ENCODE results near the gene ATAD3C. TPM values are rescaled to one million over a fixed set of nuclear protein-coding genes. Genes with fewer than 3 reads are reported as not detected.
A peak's percentile ranks its signal among the peaks of the same experiment; 100 is the strongest.

ATAD3C gene
- total RNA-seq, 1 experiment from 2014 or later, result 2.0 TPM

GRCh38 chr1:1421147-1421906 is 28.2 kb upstream of the ATAD3C start, which contains the start of gene ANKRD65:
TSS of gene ANKRD65 (minus strand) at chr1:1421276. CDS start at chr1:1421005, 271 bp downstream.
- Mint-ChIP-seq H3K27me3 (ENCODE audit: insufficient read depth, unreplicated experiment) (no peaks in the 10 kb centered on the region), H3K36me3 (ENCODE audit: insufficient read depth, unreplicated experiment) (no peaks in the 10 kb centered on the region), H3K27ac (ENCODE audit: low read depth, unreplicated experiment) (no peak within 1 kb of the TSS), H3K9me3 (ENCODE audit: unreplicated experiment) (no peaks in the 10 kb centered on the region), H3K4me3 (ENCODE audit: unreplicated experiment) (no peak within 1 kb of the TSS), H3K4me1 (ENCODE audit: insufficient read depth, unreplicated experiment) (no peaks in the 10 kb centered on the region)
- ChIA-PET CTCF (no interaction called here), POLR2A (interaction anchor here (0.7 to 1.0 kb wide), 2 partner anchors 14 to 50 kb away, joined by 3 to 9 read pairs; partner anchors contain the start of gene MRPL20)
- BruUV-seq (replicated peaks), result no TSS peak
- TF ChIP-seq CTCF (IDR thresholded peaks at IDR 0.05; ENCODE audit: unreplicated experiment), result no peak
- peak; percentile 54 for DNase-seq (ENCODE audit: unreplicated experiment)
- intact Hi-C loops (cut with micrococcal nuclease), result no loop called here

DNA sequence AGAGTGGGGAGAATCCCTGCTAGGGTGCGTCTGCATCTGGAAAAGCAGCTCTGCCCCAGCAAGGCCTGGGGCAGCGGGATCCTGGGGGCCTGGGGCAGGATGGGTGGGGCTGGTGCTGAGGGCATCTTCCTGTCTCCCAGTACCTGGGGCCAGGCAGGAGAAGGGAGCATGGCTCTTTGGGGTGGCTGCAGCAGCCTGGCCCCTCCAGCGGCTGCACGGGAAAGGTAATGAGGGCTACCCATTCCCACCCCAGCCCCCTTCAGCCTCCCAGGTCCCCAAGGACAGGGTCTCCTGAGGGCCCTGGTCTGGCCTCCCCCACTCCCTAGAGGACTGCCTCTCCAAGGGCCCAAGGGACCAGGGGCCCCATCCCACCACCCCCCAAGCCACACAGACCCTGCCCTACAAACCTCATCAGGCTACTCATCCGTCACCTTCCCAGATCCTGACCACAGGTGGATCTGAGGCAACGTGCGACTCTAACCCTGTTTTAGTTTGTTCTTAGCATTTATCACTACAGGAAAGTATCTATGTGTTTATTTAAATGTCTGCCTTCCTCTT is 27.5 kb upstream of the ATAD3C start:
- no peak overlapping the region for H3K4me3 Mint-ChIP-seq (ENCODE audit: unreplicated experiment)
- POLR2A ChIA-PET, result no interaction called here
- no TSS peak for BruUV-seq (replicated peaks)

DNA sequence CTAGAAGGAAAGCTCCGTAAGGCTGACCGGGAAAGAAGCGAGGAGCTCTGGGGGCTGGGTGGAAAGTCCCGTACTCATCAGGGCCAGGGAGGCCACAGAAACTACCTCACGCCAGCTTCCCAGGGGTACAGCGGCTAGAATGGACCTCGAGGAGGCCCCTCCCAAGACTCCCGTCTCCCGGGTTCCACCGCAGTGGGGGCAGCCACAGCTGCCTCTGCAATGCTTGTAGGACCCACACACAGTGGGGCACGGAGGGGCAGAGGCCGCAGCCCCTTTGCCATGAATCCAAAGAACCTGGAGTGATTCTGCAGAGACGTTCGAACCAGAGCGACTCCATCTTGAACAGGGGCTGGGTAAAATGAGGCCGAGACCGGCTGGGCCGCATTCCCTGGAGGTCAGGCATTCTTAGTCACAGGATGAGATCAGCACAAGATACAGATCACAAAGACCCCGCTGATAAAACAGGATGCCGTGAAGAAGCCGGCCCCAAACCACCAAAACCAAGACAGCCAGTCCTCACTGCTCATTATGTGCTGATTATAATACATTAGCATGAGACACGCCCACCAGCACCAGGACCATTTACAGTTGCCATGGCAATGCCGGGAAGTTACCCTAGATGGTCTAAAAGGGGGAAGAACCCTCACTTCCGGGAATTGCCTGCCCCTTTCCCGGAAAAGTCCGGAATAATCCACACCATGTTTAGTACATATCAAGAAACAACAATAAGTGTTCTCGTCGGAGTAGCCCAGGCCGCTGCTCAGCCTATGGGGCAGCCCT is 26.8 kb upstream of the ATAD3C start:
- no peak for DNase-seq (ENCODE audit: unreplicated experiment)
- no TSS peak for BruUV-seq (replicated peaks)
- Mint-ChIP-seq H3K4me3 (ENCODE audit: unreplicated experiment) (no peak overlapping the region), H3K27me3 (ENCODE audit: insufficient read depth, unreplicated experiment) (no peaks in the 10 kb centered on the region), H3K4me1 (ENCODE audit: insufficient read depth, unreplicated experiment) (no peaks in the 10 kb centered on the region), H3K36me3 (ENCODE audit: insufficient read depth, unreplicated experiment) (no peaks in the 10 kb centered on the region), H3K27ac (ENCODE audit: low read depth, unreplicated experiment) (no peak overlapping the region), H3K9me3 (ENCODE audit: unreplicated experiment) (no peaks in the 10 kb centered on the region)
- ChIA-PET POLR2A (no interaction called here), CTCF (interaction anchor here (1.0 kb wide), 1 partner anchor 18 kb away, joined by 3 read pairs; no protein-coding TSS in a partner anchor)
- intact Hi-C loops (cut with micrococcal nuclease), result no loop called here
- no peak for TF ChIP-seq CTCF (IDR thresholded peaks at IDR 0.05; ENCODE audit: unreplicated experiment)

More for the DNA sequence above, 27.5 kb upstream of the ATAD3C start:
- H3K36me3 Mint-ChIP-seq (ENCODE audit: insufficient read depth, unreplicated experiment), result no peaks in the 10 kb centered on the region
- H3K4me1 Mint-ChIP-seq (ENCODE audit: insufficient read depth, unreplicated experiment), result no peaks in the 10 kb centered on the region
- no peak for TF ChIP-seq CTCF (IDR thresholded peaks at IDR 0.05; ENCODE audit: unreplicated experiment)
- H3K27me3 Mint-ChIP-seq (ENCODE audit: insufficient read depth, unreplicated experiment), result no peaks in the 10 kb centered on the region
- DNase-seq (ENCODE audit: unreplicated experiment), result no peak
- CTCF ChIA-PET, result interaction anchor here (1.0 kb wide), 1 partner anchor 19 kb away, joined by 3 read pairs; no protein-coding TSS in a partner anchor
- intact Hi-C loops (cut with micrococcal nuclease), result no loop called here
- H3K27ac Mint-ChIP-seq (ENCODE audit: low read depth, unreplicated experiment), result no peak overlapping the region
- no peaks in the 10 kb centered on the region for H3K9me3 Mint-ChIP-seq (ENCODE audit: unreplicated experiment)

- no peak for TF ChIP-seq CTCF (IDR thresholded peaks at IDR 0.05; ENCODE audit: unreplicated experiment)
- Mint-ChIP-seq H3K27me3 (ENCODE audit: insufficient read depth, unreplicated experiment) (no peaks in the 10 kb centered on the region), H3K4me1 (ENCODE audit: insufficient read depth, unreplicated experiment) (no peaks in the 10 kb centered on the region), H3K9me3 (ENCODE audit: unreplicated experiment) (no peaks in the 10 kb centered on the region), H3K27ac (ENCODE audit: low read depth, unreplicated experiment) (no peak overlapping the region), H3K36me3 (ENCODE audit: insufficient read depth, unreplicated experiment) (no peaks in the 10 kb centered on the region), H3K4me3 (ENCODE audit: unreplicated experiment) (no peak overlapping the region)
- ChIA-PET CTCF (no interaction called here), POLR2A (no interaction called here)
- intact Hi-C loops (cut with micrococcal nuclease), result no loop called here
- BruUV-seq (replicated peaks), result no TSS peak
- DNase-seq (ENCODE audit: unreplicated experiment), result no peak
Measured at GRCh38 chr1:1423245-1423597, 26.3 kb upstream of the ATAD3C start.
